Trophoblast cell (in vitro differentiated cells and primary cell): ENCODE measurements around the gene TAF4.
A peak's percentile ranks its signal among the peaks of the same experiment; 100 is the strongest.

ENCODE experiments used
- DNase-seq, 2 donors: peaks; one replicate each; pipeline ENCODE4 v3.0.0-alpha.2; 2016
- H2AFZ ChIP-seq: 2 replicates; pipeline ENCODE4 v1.6.1; 2013; ENCODE audit warnings: low read length, moderate library complexity, mild to moderate bottlenecking; ENCODE audit not compliant: insufficient read depth, poor library complexity
- H2AK5ac ChIP-seq: 2 replicates; pipeline ENCODE4 v1.6.1; 2013; ENCODE audit warnings: mild to moderate bottlenecking, low read length
- H2BK120ac ChIP-seq: 2 replicates; pipeline ENCODE4 v1.6.1; 2013; ENCODE audit warnings: low read length, mild to moderate bottlenecking, moderate library complexity; ENCODE audit not compliant: insufficient read depth, poor library complexity
- H2BK12ac ChIP-seq: 2 replicates; pipeline ENCODE4 v1.6.1; 2013; ENCODE audit warnings: mild to moderate bottlenecking, low read length, moderate library complexity
- H2BK5ac ChIP-seq: 2 replicates; pipeline ENCODE4 v1.6.1; 2013; ENCODE audit warnings: low read length, low read depth, moderate library complexity, mild to moderate bottlenecking; ENCODE audit not compliant: poor library complexity
- H3K14ac ChIP-seq: 2 replicates; pipeline ENCODE4 v1.6.1; 2013; ENCODE audit warnings: mild to moderate bottlenecking, low read length
- H3K18ac ChIP-seq: 2 replicates; pipeline ENCODE4 v1.6.1; 2013; ENCODE audit warnings: mild to moderate bottlenecking, low read length
- H3K23ac ChIP-seq: 2 replicates; pipeline ENCODE4 v1.6.1; 2013; ENCODE audit warnings: low read length
- H3K27ac ChIP-seq: 2 replicates; pipeline ENCODE4 v1.5.1; 2013; ENCODE audit warnings: low read depth, mild to moderate bottlenecking, inconsistent platforms, low read length, moderate library complexity
- H3K27me3 ChIP-seq: 2 replicates; pipeline ENCODE4 v1.6.1; 2013; ENCODE audit warnings: inconsistent platforms, mild to moderate bottlenecking, low read length, moderate library complexity; ENCODE audit not compliant: insufficient read depth
- H3K36me3 ChIP-seq, 2 experiments: 1 replicate in 1 of 2; 2 replicates in 1 of 2; pipeline ENCODE4 v1.6.1; 2013; ENCODE audit warnings: low read length in 2 of 2, mild to moderate bottlenecking in 2 of 2, moderate library complexity in 1 of 2; ENCODE audit not compliant: insufficient read depth in 2 of 2, control insufficient read depth in 1 of 2
- H3K4ac ChIP-seq: 2 replicates; pipeline ENCODE4 v1.6.1; 2013; ENCODE audit warnings: low read depth, mild to moderate bottlenecking, low read length, moderate library complexity
- H3K4me1 ChIP-seq, 2 experiments: 1 replicate in 1 of 2; 2 replicates in 1 of 2; pipeline ENCODE4 v1.6.1; 2013; ENCODE audit warnings: low read length in 2 of 2, mild to moderate bottlenecking in 2 of 2, moderate library complexity in 1 of 2; ENCODE audit not compliant: insufficient read depth in 2 of 2, control insufficient read depth in 1 of 2
- H3K4me2 ChIP-seq: 2 replicates; pipeline ENCODE4 v1.6.1; 2013; ENCODE audit warnings: inconsistent platforms, mild to moderate bottlenecking, low read length, moderate library complexity
- H3K4me3 ChIP-seq: 2 replicates; pipeline ENCODE4 v1.5.1; 2013; ENCODE audit warnings: mild to moderate bottlenecking, low read depth, low read length, inconsistent platforms
- H3K79me1 ChIP-seq: one replicate; pipeline ENCODE4 v1.6.1; 2013; ENCODE audit warnings: low read length
- H3K79me2 ChIP-seq: 2 replicates; pipeline ENCODE4 v1.6.1; 2013; ENCODE audit warnings: low read length, mild to moderate bottlenecking; ENCODE audit not compliant: control insufficient read depth, insufficient read depth, poor library complexity
- H3K9ac ChIP-seq: 2 replicates; pipeline ENCODE4 v1.6.1; 2013; ENCODE audit warnings: mild to moderate bottlenecking, low read length
- H3K9me3 ChIP-seq: 2 replicates; pipeline ENCODE4 v1.6.1; 2013; ENCODE audit warnings: low read depth, mild to moderate bottlenecking, control low read depth, inconsistent platforms, low read length; ENCODE audit not compliant: insufficient read depth
- H4K12ac ChIP-seq: 2 replicates; pipeline ENCODE4 v1.6.1; 2013; ENCODE audit warnings: low read depth, mild to moderate bottlenecking, low read length, moderate library complexity
- H4K8ac ChIP-seq: 2 replicates; pipeline ENCODE4 v1.6.1; 2013; ENCODE audit warnings: low read depth, mild to moderate bottlenecking, low read length, moderate library complexity
- H4K91ac ChIP-seq: one replicate; pipeline ENCODE4 v1.6.1; 2013; ENCODE audit warnings: low read depth, mild to moderate bottlenecking, low read length, moderate library complexity
- WGBS: extraction: QIAGEN DNeasy Blood & Tissue Kit; methylation state at CpG from one replicate; pipeline ENCODE4 v1.1.7; 2013; ENCODE audit warnings: missing lambda C conversion rate; ENCODE audit not compliant: insufficient read length, insufficient coverage; ENCODE audit errors: extremely low coverage; 5-methylcytosine and 5-hydroxymethylcytosine counted together

TAF4 gene

DNA sequence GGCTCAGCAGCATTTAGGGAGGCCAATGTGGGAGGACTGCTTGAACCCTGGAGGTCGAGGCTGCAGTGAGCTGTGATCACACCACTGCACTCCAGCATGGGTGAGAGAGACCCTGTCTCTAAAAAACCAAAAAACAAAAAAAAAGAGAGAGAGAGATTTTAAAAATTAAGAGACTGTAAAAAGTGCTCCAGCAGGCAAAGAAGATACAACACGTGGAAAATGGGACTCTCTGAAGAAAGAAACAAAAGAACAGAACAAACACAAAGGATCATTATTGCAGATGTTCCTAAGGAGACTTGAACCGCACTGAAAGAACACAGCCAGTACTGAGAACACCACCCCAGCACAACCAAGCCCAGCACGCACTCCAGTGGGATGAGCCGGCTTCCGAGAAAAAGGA lies 74.2 kb downstream of the TAF4 start:
- no peaks in the 10 kb centered on the region for H3K27me3 ChIP-seq
- H3K4me1 ChIP-seq: no peaks in the 10 kb centered on the region
- no peak overlapping the region for H2BK12ac ChIP-seq
- no peak overlapping the region for H3K9ac ChIP-seq
- no peak overlapping the region for H3K14ac ChIP-seq
- no peak overlapping the region for H3K27ac ChIP-seq
- H3K4me2 ChIP-seq: no peak overlapping the region
- H2BK5ac ChIP-seq: no peak overlapping the region
- H3K9me3 ChIP-seq: peaks cover 10% of the 10 kb centered on the region
- no peaks in the 10 kb centered on the region for H3K79me2 ChIP-seq
- H2AFZ ChIP-seq: no peak overlapping the region
- H3K4ac ChIP-seq: no peak overlapping the region
- H2AK5ac ChIP-seq: no peak overlapping the region
- WGBS: no CpG with 5 or more reads among the region's 6 CpGs
- no peak for DNase-seq
- H4K91ac ChIP-seq: no peak overlapping the region
- no peaks in the 10 kb centered on the region for H3K79me1 ChIP-seq
- no peak overlapping the region for H3K18ac ChIP-seq
- H4K8ac ChIP-seq: no peak overlapping the region
- H3K36me3 ChIP-seq: peaks cover 51 to 68% of the 10 kb centered on the region in 2 experiments
- H3K23ac ChIP-seq: no peak overlapping the region
- no peak overlapping the region for H4K12ac ChIP-seq
- no peak overlapping the region for H3K4me3 ChIP-seq
- H2BK120ac ChIP-seq: no peak overlapping the region

DNA sequence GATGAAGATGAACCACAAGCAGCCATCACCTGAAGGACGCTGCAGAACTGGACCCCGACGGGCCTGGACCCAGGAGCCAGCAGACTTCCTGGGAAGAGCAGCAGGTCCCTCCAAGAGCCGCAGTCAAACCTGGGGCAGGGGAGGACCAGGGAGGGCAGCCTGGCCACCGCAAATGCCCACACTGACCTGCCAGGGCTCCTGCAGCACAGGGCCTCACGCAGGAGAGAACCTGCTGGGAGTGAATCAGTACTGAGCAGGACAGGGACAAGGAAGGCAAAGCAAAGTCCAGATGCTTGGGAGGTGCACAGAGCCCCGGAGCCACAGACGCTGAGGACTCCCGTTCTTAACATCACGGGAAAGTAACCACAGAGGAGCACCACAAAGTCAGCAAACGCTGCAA lies 75.2 kb downstream of the TAF4 start:
- no peaks in the 10 kb centered on the region for H3K27me3 ChIP-seq
- no CpG with 5 or more reads among the region's 11 CpGs for WGBS

DNA sequence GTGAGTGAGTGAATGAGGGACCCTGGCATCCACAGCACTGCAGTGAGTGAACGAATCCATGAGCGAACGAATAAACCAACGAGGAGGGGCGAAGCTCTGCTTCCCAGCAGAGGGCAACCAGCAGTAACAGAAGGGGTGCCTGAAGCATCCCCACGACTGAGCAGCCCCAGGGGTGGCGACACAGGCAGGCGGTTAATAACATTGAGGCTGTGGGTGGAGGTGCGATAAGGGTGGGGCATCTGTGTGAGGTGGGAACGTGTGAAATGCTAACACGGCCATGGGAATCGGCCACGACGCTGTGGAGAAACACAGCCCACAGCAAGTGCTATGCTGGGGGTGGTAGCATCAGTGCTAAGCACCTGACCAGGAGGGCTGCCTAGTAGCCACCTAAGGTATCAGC lies 75.9 kb downstream of the TAF4 start:
- no peak for DNase-seq
- Histone ChIP-seq H3K18ac (no peak overlapping the region), H2BK5ac (no peak overlapping the region), H3K9ac (no peak overlapping the region), H3K4me2 (no peak overlapping the region), H2BK120ac (no peak overlapping the region), H3K14ac (no peak overlapping the region), H3K27me3 (no peaks in the 10 kb centered on the region), H4K91ac (no peak overlapping the region), H4K8ac (no peak overlapping the region), H3K4me3 (no peak overlapping the region), H2BK12ac (no peak overlapping the region), H3K79me1 (no peaks in the 10 kb centered on the region), H3K4me1 (no peaks in the 10 kb centered on the region), H3K36me3 (peaks cover 49 to 70% of the 10 kb centered on the region in 2 experiments), H3K23ac (no peak overlapping the region), H3K9me3 (peaks cover 10% of the 10 kb centered on the region), H3K4ac (no peak overlapping the region), H3K27ac (no peak overlapping the region), H2AFZ (no peak overlapping the region), H2AK5ac (no peak overlapping the region), H4K12ac (no peak overlapping the region), H3K79me2 (no peaks in the 10 kb centered on the region)
- WGBS: no CpG with 5 or more reads among the region's 14 CpGs

More for the DNA sequence above, 75.2 kb downstream of the TAF4 start:
- Histone ChIP-seq H3K79me2 (no peaks in the 10 kb centered on the region), H3K4me3 (no peak overlapping the region), H2AFZ (no peak overlapping the region), H2BK5ac (no peak overlapping the region), H3K79me1 (no peaks in the 10 kb centered on the region), H2BK120ac (no peak overlapping the region), H3K36me3 (peaks cover 47 to 70% of the 10 kb centered on the region in 2 experiments), H2BK12ac (no peak overlapping the region), H4K91ac (no peak overlapping the region), H3K9ac (no peak overlapping the region), H3K14ac (no peak overlapping the region), H3K18ac (no peak overlapping the region), H4K8ac (no peak overlapping the region), H3K4me2 (no peak overlapping the region), H3K27ac (no peak overlapping the region), H3K4me1 (no peaks in the 10 kb centered on the region), H2AK5ac (no peak overlapping the region), H4K12ac (no peak overlapping the region), H3K9me3 (peaks cover 10% of the 10 kb centered on the region), H3K23ac (no peak overlapping the region), H3K4ac (no peak overlapping the region)
- no peak for DNase-seq

DNA sequence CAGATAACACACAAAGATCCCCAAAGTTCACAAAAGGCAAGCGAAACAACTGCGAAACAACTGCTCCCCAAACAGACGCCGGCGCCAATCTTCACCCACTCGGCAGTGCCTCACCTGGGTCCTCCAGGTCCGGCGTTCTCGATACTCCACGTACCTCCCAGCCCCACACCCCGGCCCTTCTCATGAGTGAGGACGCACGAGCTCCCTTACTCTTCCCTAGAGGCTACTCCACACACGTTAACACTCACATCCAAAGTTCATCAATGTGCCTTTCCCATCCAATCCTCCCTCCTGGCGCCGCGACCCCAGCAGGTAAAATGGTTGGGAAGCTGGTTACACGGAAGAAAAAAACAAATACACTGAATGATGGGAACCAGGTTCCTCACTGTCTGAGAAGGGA lies 77.0 kb downstream of the TAF4 start:
- H3K4me2 ChIP-seq: no peak overlapping the region

More for the DNA sequence above, 77.0 kb downstream of the TAF4 start:
- no peak overlapping the region for H3K14ac ChIP-seq
- DNase-seq: no peak
- H2AFZ ChIP-seq: no peak overlapping the region
- H3K79me2 ChIP-seq: no peaks in the 10 kb centered on the region
- peaks cover 45 to 73% of the 10 kb centered on the region in 2 experiments for H3K36me3 ChIP-seq
- no CpG with 5 or more reads among the region's 18 CpGs for WGBS
- H4K91ac ChIP-seq: no peak overlapping the region
- peak overlapping the region; percentile 0 for H3K4me3 ChIP-seq
- H4K12ac ChIP-seq: no peak overlapping the region
- H2BK120ac ChIP-seq: no peak overlapping the region
- H3K18ac ChIP-seq: no peak overlapping the region
- H3K23ac ChIP-seq: no peak overlapping the region
- H3K27me3 ChIP-seq: no peaks in the 10 kb centered on the region
- no peak overlapping the region for H2BK5ac ChIP-seq
- H3K9ac ChIP-seq: no peak overlapping the region
- no peak overlapping the region for H4K8ac ChIP-seq
- H3K79me1 ChIP-seq: no peaks in the 10 kb centered on the region
- H2BK12ac ChIP-seq: no peak overlapping the region
- no peak overlapping the region for H2AK5ac ChIP-seq
- no peak overlapping the region for H3K4ac ChIP-seq
- peaks cover 7% of the 10 kb centered on the region for H3K9me3 ChIP-seq
- no peaks in the 10 kb centered on the region for H3K4me1 ChIP-seq
- H3K27ac ChIP-seq: no peak overlapping the region
